Hematopoietic multipotent progenitor cell treated with erythropoietin and hydrocortisone succinate and interleukin-3 and kit ligand, for 6 days (in vitro differentiated cells): ENCODE results near the gene ARFIP1.

Source experiments
- DNase-seq: peaks from one replicate; pipeline ENCODE4 v3.0.0-alpha.2; 2015

ARFIP1 gene

DNA sequence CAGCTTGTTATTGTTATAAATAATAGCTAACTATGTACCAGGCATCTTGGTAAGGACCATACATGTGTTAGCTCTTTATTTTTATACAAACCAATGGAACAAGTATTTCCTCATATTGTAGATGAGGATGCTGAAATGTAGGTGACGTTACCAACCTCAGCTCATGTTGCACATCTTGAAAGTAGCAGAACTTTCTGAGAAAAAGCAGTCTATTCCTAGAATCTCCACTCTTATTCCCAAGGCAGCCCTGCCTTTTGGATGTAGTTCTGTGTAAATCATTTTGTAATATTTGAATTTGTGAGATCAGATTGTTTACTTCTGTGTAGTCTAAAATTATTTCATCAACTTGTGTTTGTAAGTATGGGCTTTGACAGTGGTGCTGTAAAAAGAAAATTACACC lies 161.7 kb downstream of the ARFIP1 start:
- no peak for DNase-seq

GRCh38 chr4:152942346-152942745 lies 162.6 kb downstream of the ARFIP1 start:
- DNase-seq, result no peak

DNA sequence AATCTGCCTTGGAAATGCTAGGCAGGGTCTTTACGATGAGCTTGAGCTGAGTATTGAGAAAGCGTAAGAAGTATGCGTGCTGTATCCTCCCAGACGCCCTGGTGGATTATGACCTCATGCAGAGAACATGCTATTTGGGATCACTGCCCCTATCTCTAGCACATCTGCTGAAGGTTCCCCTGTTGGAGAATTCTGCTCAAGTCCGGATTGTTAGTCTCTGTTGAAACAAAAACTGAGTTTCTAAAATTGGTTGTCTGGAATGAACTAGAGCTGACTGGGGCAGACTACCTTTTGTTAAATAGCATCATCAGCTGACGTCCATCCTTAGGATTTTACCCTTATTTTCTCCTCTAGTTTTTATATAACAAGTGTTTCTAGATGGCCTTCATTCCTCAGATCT lies 163.9 kb downstream of the ARFIP1 start:
- DNase-seq, result no peak

GRCh38 chr4:152944666-152945320 lies 165.0 kb downstream of the ARFIP1 start:
- DNase-seq, result no peak

DNA sequence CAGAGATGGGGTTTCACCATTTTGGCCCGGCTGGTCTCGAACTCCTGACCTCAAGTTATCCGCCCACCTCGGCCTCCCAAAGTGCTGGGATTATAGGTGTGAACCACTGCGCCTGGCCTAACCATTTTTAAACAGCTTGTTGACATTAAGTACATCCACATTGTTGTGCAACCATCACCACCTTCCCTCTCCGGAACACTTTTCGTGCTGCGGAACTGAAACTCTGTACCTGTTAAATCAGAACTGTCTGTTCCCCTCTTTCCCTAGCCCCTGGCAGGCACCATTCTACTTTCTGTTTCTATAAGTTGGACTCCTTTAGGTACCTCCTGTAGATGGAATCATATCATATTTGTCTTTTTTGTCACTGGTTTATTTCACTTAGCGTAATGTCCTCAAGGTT lies 165.9 kb downstream of the ARFIP1 start:
- DNase-seq, result no peak

DNA sequence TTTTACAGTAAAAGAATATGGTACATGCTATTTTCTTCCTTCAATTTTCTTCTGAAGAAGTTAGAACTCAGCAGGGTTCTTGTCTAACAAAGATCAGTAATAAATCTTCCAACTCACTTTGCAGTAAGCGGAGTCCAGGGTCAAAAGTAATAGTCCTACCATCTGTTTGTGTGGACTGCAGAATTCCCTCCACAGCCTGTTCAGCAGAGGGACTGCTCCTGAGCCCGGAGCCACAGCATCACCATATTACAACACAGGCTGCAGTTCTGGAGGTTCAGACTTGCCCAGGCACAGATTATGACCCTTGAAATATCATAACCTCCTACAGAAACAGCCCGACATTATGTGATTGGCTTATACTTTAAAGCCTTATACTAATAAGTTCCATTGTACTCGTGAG lies 166.7 kb downstream of the ARFIP1 start:
- DNase-seq, result no peak

- DNase-seq, result no peak
Measured at GRCh38 chr4:152947311-152947710, 167.6 kb downstream of the ARFIP1 start.

- peak; percentile 24 for DNase-seq
Measured at GRCh38 chr4:152949930-152950329, 170.2 kb downstream of the ARFIP1 start.

- no peak for DNase-seq
Measured at GRCh38 chr4:152950402-152951274, 170.9 kb downstream of the ARFIP1 start.

DNA sequence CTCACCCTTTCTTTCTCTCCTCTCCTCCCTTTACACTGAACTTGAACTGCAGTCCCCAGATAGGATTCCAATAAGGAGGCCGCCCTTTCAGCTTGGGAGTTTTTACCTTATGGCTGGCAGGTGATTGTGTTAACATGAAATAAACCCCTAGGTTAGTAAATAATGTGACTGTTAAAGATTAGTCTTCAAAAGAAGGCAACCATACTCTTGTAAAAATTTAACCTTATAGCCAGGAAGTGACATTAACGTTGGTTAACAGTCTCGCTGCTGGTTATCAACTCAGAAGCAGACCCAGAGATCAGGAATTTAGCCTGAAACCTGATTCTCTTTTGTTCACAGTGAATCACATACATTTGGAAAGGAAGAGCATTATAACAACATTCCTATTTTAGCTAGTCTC lies 171.6 kb downstream of the ARFIP1 start:
- no peak for DNase-seq

- no peak for DNase-seq
Measured at GRCh38 chr4:152953514-152953913, 173.8 kb downstream of the ARFIP1 start.

DNA sequence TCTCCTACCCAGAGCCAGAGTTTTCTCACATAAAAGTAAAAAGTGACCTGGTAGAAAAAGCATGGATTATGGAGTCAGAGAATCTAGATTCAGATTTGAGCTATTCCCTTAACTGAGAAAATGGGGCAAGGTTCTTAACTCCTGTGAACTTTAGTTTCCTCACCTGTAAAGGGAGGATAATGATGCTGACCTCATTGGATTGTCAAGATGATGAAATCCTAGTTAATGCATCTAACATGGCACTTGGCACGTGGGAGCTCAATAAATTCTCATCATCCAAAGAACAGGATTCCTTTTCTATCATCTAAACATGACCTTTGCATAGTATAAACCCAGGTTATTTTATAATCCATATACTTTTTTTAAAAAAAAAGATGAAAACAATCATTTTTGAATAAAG lies 175.0 kb downstream of the ARFIP1 start:
- DNase-seq, result no peak

DNA sequence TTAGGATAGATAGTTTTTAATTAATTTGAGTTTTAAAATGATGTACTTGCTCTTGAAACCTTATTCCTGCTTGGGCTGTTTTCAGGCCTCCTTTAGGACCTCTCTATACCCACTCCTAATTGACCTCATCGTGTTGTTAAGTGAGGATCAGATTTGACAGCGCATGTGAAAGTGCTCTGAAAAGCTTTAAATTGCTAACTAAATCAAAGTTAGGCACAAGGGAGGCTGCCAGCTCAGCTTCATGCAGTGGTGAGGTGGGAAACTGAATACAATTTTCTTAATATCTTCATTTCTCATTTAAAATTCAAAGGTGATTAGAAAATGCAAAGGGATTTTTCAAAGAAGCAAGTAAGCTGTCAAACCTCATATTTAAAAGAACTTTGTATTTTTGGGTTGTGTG lies 176.4 kb downstream of the ARFIP1 start:
- no peak for DNase-seq

GRCh38 chr4:152956650-152957436 lies 177.1 kb downstream of the ARFIP1 start:
- no peak for DNase-seq

GRCh38 chr4:152957437-152958171 lies 177.8 kb downstream of the ARFIP1 start:
- peak; percentile 79 for DNase-seq

DNA sequence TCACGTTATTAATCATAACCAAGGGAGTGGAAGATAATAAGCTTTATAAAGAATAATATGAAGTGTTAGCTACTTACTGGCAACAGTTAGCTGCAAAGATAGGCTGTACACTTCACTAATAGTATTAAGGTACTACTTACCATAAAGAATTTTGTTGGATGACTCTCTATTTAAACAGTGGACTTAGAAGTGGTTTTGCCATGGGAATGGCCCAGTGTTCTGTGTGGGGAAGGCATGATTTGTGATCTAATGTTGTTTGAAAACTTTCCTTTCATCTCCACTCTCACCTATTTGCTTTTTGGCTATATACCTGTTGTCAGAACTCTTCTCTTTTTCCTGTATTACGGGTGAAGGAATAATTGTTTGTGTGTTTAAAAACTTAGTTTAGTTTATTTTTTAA lies 179.3 kb downstream of the ARFIP1 start:
- no peak for DNase-seq

DNA sequence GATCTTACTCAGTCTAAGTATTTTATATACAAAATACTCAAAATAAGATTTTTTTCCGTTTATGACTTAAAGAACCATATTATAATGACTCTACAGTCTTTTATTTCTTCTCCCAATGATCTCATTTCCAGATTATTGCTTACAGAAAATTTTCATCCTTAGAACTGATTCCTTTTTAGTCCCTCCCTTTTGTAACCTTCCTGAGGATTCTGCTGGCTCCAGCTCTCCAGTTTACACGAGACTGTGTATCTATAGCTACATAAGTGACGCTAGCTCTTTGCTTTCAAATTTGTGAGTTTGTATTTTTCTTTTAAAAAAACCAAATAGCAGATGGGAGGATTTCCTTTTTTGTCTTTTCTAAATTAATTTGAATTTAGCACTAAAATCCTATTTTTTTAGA lies 180.3 kb downstream of the ARFIP1 start:
- DNase-seq, result no peak

- DNase-seq, result no peak
Measured at GRCh38 chr4:152961014-152961772, 181.4 kb downstream of the ARFIP1 start.

DNA sequence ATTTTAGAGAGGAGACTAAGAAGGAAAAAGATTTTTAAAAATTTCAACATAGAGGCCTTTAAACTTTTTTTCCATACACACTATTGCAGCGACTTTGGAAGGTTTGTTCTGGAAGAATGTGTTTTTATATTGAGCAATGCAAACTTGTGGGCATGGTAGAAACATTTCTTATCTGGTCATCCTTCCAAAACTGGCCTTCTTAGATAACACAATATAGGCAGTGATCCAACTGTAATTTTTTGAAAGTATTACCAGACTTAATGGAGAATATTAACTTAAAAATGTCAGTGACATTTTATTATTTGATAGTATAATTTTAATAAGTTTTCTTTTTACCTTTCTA lies 182.0 kb downstream of the ARFIP1 start:
- DNase-seq, result peak; percentile 81
